Measurements from ENCODE around the gene EVA1A.

The EVA1A gene

GRCh38 chr2:75506101-75506697 lies 54.5 kb downstream of the EVA1A start:
- no peak for DNase-seq (ENCODE audit: low spot score)
- no peak for TF ChIP-seq CTCF (IDR thresholded peaks at IDR 0.05; ENCODE audit: extremely low read depth, missing control alignments)

- no peak for TF ChIP-seq CTCF (IDR thresholded peaks at IDR 0.05; ENCODE audit: extremely low read depth, missing control alignments)
- no peak for DNase-seq (ENCODE audit: low spot score)
Observed at GRCh38 chr2:75505012-75505411, 55.7 kb downstream of the EVA1A start.

- no peak for TF ChIP-seq CTCF (IDR thresholded peaks at IDR 0.05; ENCODE audit: extremely low read depth, missing control alignments)
- DNase-seq (ENCODE audit: low spot score) = no peak
Observed at GRCh38 chr2:75503048-75503607, 57.6 kb downstream of the EVA1A start.

DNA sequence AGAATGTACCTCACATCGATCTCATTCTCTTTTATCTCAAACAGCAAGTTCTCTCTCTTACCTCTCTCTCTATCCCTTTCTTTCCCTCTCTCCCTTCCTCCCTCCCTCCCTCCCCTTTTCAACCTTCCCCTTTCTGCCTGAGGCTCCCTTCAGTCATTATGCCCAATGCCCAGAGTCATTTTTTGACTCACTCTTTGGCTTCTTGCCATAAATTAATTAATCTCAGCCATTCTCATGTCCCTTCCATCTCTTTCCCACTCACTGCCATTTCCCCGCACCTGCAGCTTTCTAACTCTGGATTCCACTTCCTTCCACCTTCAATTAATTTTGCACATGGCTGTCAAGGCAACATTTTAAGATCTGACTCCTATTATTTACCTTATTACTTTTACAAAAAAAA lies 60.1 kb downstream of the EVA1A start:
- no peak for DNase-seq (ENCODE audit: low spot score)
- TF ChIP-seq CTCF (IDR thresholded peaks at IDR 0.05; ENCODE audit: extremely low read depth, missing control alignments) = no peak

DNA sequence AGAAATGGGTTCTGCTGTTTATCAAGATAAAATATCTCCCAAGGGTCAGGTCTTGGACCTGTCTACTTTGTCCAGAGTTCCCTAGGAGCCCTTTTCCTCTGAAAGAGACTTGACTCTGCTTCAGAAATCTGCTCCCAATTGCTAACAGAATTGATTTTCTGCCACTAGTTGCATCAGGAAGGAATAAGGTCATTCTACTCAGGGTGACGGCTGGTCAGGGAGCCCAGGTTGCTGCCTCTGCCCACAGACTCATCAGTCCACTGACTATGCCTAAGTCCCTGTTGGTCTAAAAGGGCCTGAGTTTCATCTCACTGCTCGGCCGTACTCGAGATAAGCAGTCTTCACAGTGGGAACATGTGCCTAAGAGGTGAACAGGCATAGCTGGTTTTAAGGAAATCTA lies 61.2 kb downstream of the EVA1A start:
- TF ChIP-seq CTCF (IDR thresholded peaks at IDR 0.05; ENCODE audit: extremely low read depth, missing control alignments) = no peak
- DNase-seq (ENCODE audit: low spot score) = no peak

- no peak for DNase-seq (ENCODE audit: low spot score)
- no peak for TF ChIP-seq CTCF (IDR thresholded peaks at IDR 0.05; ENCODE audit: extremely low read depth, missing control alignments)
Observed at GRCh38 chr2:75498907-75499306, 61.8 kb downstream of the EVA1A start.

DNA sequence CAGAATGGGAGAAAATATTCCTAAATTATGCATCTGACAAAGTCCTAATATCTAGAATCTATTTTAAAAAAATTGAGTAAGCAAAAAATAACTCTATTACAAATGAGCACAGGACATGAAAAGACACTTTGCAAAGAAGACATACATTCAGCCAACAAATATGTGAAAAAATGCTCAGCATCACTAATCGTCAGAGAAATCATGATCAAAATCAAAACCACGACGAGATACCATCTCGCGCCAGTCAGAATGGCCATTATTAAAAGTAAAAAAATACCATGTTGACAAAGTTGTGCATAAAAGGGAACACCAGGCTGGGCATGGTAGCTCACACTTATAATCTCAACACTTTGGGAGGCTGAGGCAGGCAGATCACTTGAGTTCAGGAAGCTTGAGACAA lies 63.5 kb downstream of the EVA1A start:
- DNase-seq (ENCODE audit: low spot score) = no peak
- TF ChIP-seq CTCF (IDR thresholded peaks at IDR 0.05; ENCODE audit: extremely low read depth, missing control alignments) = no peak

Data from GM20000 (cell line).